Left ventricle myocardium inferior (tissue), 1 donor: ENCODE results near the gene GJA10. TPM values are rescaled to one million over a fixed set of nuclear protein-coding genes. Genes with fewer than 3 reads are reported as not detected.

ENCODE experiments used
- DNase-seq: peaks from one replicate; pipeline ENCODE4 v3.0.0-alpha.2; 2020
- H3K27ac ChIP-seq: fragments of 200-600 bp; replicated peaks from 2 replicates; pipeline ENCODE4 v1.8.0; 2021
- H3K27me3 ChIP-seq: fragments of 200-600 bp; 2 replicates; pipeline ENCODE4 v1.8.0; 2021; ENCODE audit warnings: low read depth
- H3K36me3 ChIP-seq: fragments of 200-600 bp; 2 replicates; pipeline ENCODE4 v1.8.0; 2021
- H3K4me1 ChIP-seq: fragments of 200-600 bp; 2 replicates; pipeline ENCODE4 v1.8.0; 2021
- H3K4me3 ChIP-seq: fragments of 200-600 bp; 2 replicates; pipeline ENCODE4 v1.8.0; 2021; ENCODE audit warnings: mild to moderate bottlenecking, moderate library complexity
- H3K9me3 ChIP-seq: fragments of 200-600 bp; replicated peaks from 2 replicates; pipeline ENCODE4 v1.8.0; 2021
- CTCF ChIP-seq: fragments of 200-600 bp; IDR thresholded peaks from 2 replicates; pipeline ENCODE4 v1.8.0; 2021; ENCODE audit warnings: antibody characterized with exemption, mild to moderate bottlenecking, borderline replicate concordance
- intact Hi-C: fragments of 100-400 bp; cut with micrococcal nuclease; formaldehyde crosslinking; loops from one replicate; pipeline ENCODE4 v1.11.0; 2022
- total RNA-seq: library from RNA; stranded (reverse); fragmentation: NEBNext Ultra II Directional; extraction: Animal tissue kit (Norgen Biotek cat#: 25700); gene quantifications from one replicate; pipeline ENCODE4 v1.2.1, GENCODE V29; 2021
- donor health status: DM: no; HTN: yes; CAD: no; lungs with severe emphysema.

Gene GJA10
- total RNA-seq, 1 donor from 2014 or later = not detected

GRCh38 chr6:89921691-89922090 is 27.4 kb downstream of the GJA10 start:
- no peak for DNase-seq
- Histone ChIP-seq H3K27ac (no peak overlapping the region), H3K4me1 (no peaks in the 10 kb centered on the region), H3K4me3 (no peak overlapping the region), H3K27me3 (peaks cover 8% of the 10 kb centered on the region), H3K9me3 (peaks cover 9% of the 10 kb centered on the region), H3K36me3 (no peaks in the 10 kb centered on the region)
- intact Hi-C loops = no loop called here
- TF ChIP-seq CTCF = no peak

GRCh38 chr6:89924231-89924630 is 30.0 kb downstream of the GJA10 start:
- no peak overlapping the region for H3K27ac ChIP-seq
- intact Hi-C loops = no loop called here
- H3K9me3 ChIP-seq = no peaks in the 10 kb centered on the region
- no peak for DNase-seq
- H3K4me3 ChIP-seq = no peak overlapping the region
- H3K36me3 ChIP-seq = peaks cover 2% of the 10 kb centered on the region
- H3K27me3 ChIP-seq = peaks cover 8% of the 10 kb centered on the region
- no peak for TF ChIP-seq CTCF
- no peaks in the 10 kb centered on the region for H3K4me1 ChIP-seq

- DNase-seq = no peak
- Histone ChIP-seq H3K9me3 (no peaks in the 10 kb centered on the region), H3K36me3 (peaks cover 2% of the 10 kb centered on the region), H3K27me3 (peaks cover 8% of the 10 kb centered on the region), H3K27ac (no peak overlapping the region), H3K4me3 (no peak overlapping the region), H3K4me1 (no peaks in the 10 kb centered on the region)
- intact Hi-C loops = no loop called here
- no peak for TF ChIP-seq CTCF
Measured at GRCh38 chr6:89925826-89926225, 31.6 kb downstream of the GJA10 start.

GRCh38 chr6:89927264-89927663 is 33.0 kb downstream of the GJA10 start:
- H3K4me3 ChIP-seq = no peak overlapping the region
- H3K9me3 ChIP-seq = no peaks in the 10 kb centered on the region
- intact Hi-C loops = no loop called here
- peaks cover 7% of the 10 kb centered on the region for H3K36me3 ChIP-seq
- no peak overlapping the region for H3K27ac ChIP-seq
- no peaks in the 10 kb centered on the region for H3K4me1 ChIP-seq
- DNase-seq = no peak
- H3K27me3 ChIP-seq = peaks cover 2% of the 10 kb centered on the region
- TF ChIP-seq CTCF = no peak

GRCh38 chr6:89927791-89928550 is 33.7 kb downstream of the GJA10 start:
- H3K9me3 ChIP-seq = no peaks in the 10 kb centered on the region
- no peaks in the 10 kb centered on the region for H3K4me1 ChIP-seq
- TF ChIP-seq CTCF = no peak
- no peak overlapping the region for H3K4me3 ChIP-seq
- peaks cover 12% of the 10 kb centered on the region for H3K36me3 ChIP-seq
- H3K27ac ChIP-seq = no peak overlapping the region
- DNase-seq = no peak
- H3K27me3 ChIP-seq = no peaks in the 10 kb centered on the region
- intact Hi-C loops = no loop called here
